GM12892 (cell line): ENCODE data around the gene WDR81.

Source experiments
- POLR2A ChIP-seq: IDR thresholded peaks from 2 replicates; pipeline ENCODE4 v1.6.1; 2011; ENCODE audit warnings: low read depth, low read length, control low read depth
- TAF1 ChIP-seq: IDR thresholded peaks from 2 replicates; pipeline ENCODE4 v1.6.1; 2011; ENCODE audit warnings: low read depth, mild to moderate bottlenecking, control low read depth, low read length, borderline replicate concordance

- TF ChIP-seq POLR2A (no peak), TAF1 (no peak)
Observed at GRCh38 chr17:1744551-1745512, 20.3 kb downstream of the WDR81 start.
